Smooth muscle cell (in vitro differentiated cells): ENCODE results near the gene ARSA. TPM values are rescaled to one million over a fixed set of nuclear protein-coding genes. Genes with fewer than 3 reads are reported as not detected.

Experiments
- DNase-seq: peaks from one replicate; lab custom pipeline; 2025; ENCODE audit not compliant: unreplicated experiment; lab: John Stamatoyannopoulos, UW
- H2AFZ ChIP-seq: fragments of 200-600 bp; sonication (generic); 2 replicates; pipeline ENCODE4 v1.6.0; 2016; ENCODE audit warnings: antibody characterized with exemption, low read depth, mild to moderate bottlenecking
- H3F3A ChIP-seq: fragments of 200-600 bp; sonication (generic); 2 replicates; pipeline ENCODE4 v1.6.0; 2017; ENCODE audit warnings: antibody characterized with exemption, low read depth
- H3K27ac ChIP-seq: fragments of 200-600 bp; sonication (generic); 2 replicates; pipeline ENCODE4 v1.5.1; 2016; ENCODE audit warnings: low read depth, mild to moderate bottlenecking
- H3K27me3 ChIP-seq: fragments of 200-600 bp; sonication (generic); 2 replicates; pipeline ENCODE4 v1.6.1; 2016; ENCODE audit warnings: low read depth, mild to moderate bottlenecking
- H3K36me3 ChIP-seq: fragments of 200-600 bp; sonication (generic); 2 replicates; pipeline ENCODE4 v1.5.1; 2016; ENCODE audit warnings: low read depth
- H3K4me1 ChIP-seq: fragments of 200-600 bp; sonication (generic); 2 replicates; pipeline ENCODE4 v1.5.1; 2016; ENCODE audit warnings: low read depth
- H3K4me2 ChIP-seq: fragments of 200-600 bp; sonication (generic); 2 replicates; pipeline ENCODE4 v1.6.0; 2016; ENCODE audit warnings: mild to moderate bottlenecking
- H3K4me3 ChIP-seq: fragments of 200-600 bp; sonication (generic); 2 replicates; pipeline ENCODE4 v1.5.1; 2016; ENCODE audit warnings: mild to moderate bottlenecking
- H3K79me2 ChIP-seq: fragments of 200-600 bp; sonication (generic); 2 replicates; pipeline ENCODE4 v1.6.0; 2016; ENCODE audit warnings: low read depth, mild to moderate bottlenecking
- H3K9ac ChIP-seq: fragments of 200-600 bp; sonication (generic); 2 replicates; pipeline ENCODE4 v1.6.0; 2016; ENCODE audit warnings: low read depth
- H3K9me3 ChIP-seq: fragments of 200-600 bp; sonication (generic); replicated peaks from 2 replicates; pipeline ENCODE4 v1.5.1; 2016; ENCODE audit warnings: low read depth
- H4K20me1 ChIP-seq: fragments of 200-600 bp; sonication (generic); 2 replicates; pipeline ENCODE4 v1.6.0; 2016; ENCODE audit warnings: low read depth
- CTCF ChIP-seq: fragments of 200-600 bp; sonication (generic); IDR thresholded peaks from 2 replicates; pipeline ENCODE4 v1.5.1; 2017; ENCODE audit warnings: borderline replicate concordance, mild to moderate bottlenecking, antibody characterized with exemption; ENCODE audit not compliant: insufficient read depth, poor library complexity, severe bottlenecking
- WGBS: methylation state at CpG from one replicate; pipeline ENCODE4 v1.1.7; 2016; ENCODE audit warnings: low lambda C conversion rate; 5-methylcytosine and 5-hydroxymethylcytosine counted together
- polyA plus RNA-seq: library from polyadenylated mRNA; unstranded; fragments of >200 nt; fragmentation: Nextera tagmentation; extraction: Ambion mirVana; gene quantifications from 2 replicates; pipeline ENCODE4 v1.2.1, GENCODE V29; 2016
- total RNA-seq: library from RNA; depleted of rRNA; stranded (reverse); fragments of >200 nt; gene quantifications from 2 replicates; pipeline ENCODE4 v1.2.3, GENCODE V29; 2014

Gene ARSA
- total RNA-seq, result 16.6 and 19.9 TPM in 2 replicates
- polyA plus RNA-seq, result 16.6 and 17.7 TPM in 2 replicates

- Histone ChIP-seq H3K9ac (peak within 1 kb of the TSS; percentile 73), H3K79me2 (no peaks in the 10 kb centered on the region), H3K4me1 (peaks cover 6% of the 10 kb centered on the region), H3K27me3 (no peaks in the 10 kb centered on the region), H4K20me1 (no peaks in the 10 kb centered on the region), H3K27ac (no peak within 1 kb of the TSS), H3K4me2 (peak within 1 kb of the TSS; percentile 93), H3K9me3 (no peaks in the 10 kb centered on the region), H2AFZ (peak within 1 kb of the TSS; percentile 98), H3K4me3 (peak within 1 kb of the TSS; percentile 98), H3K36me3 (no peaks in the 10 kb centered on the region), H3F3A (no peaks in the 10 kb centered on the region)
- WGBS, result 1% methylated on average over 58 of the region's 88 CpGs
- peak; percentile 20 for TF ChIP-seq CTCF
- peak; percentile 57 for DNase-seq
These were observed at the start of gene ARSA for GRCh38 chr22:50627642-50628542. TSS of gene ARSA (minus strand) at chr22:50628152. CDS start at chr22:50627779, 373 bp downstream.

DNA sequence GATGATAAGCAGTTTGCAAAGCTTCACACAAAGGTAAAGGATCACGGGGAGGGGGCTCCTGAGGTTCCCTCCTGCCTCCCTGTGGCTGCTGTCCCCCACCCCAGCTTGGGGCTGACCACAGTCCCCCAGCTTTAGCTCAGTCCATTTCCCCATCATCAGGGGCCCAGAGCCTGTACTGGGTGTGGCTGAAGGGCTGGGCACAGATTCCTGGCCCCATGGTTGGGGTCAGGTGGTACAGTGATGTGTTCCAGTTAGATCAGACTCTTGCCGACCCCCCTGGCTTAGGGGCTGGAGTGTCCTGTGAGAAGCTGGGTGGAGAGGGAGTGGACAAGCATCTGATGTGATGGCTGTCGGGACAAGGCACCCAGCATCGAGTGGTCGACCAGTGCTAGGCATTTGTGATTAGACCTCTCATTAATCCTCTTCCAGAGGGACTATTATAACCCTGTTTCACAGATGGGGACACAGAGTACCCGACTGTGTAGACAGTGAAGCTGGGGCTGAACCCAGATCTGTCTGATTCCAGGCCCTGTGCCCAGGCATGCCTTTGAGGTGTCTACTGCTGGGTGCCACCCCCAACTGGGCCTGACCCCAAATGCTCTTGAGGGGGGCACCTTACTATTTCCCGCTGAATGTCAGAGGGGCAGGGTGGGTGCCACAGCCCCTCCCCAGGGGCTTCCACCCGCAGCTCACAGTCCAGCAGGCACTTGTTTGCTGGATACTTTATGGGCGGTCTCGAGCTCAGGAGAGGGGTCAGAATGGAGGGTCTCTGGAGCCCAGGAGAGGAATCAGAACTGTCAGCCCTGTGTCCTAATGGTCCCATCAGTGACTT lies 48.9 kb upstream of the ARSA start:
- no peak overlapping the region for H2AFZ ChIP-seq
- no peaks in the 10 kb centered on the region for H3K27me3 ChIP-seq
- no peaks in the 10 kb centered on the region for H3F3A ChIP-seq
- no peaks in the 10 kb centered on the region for H3K79me2 ChIP-seq
- H3K9ac ChIP-seq, result no peak overlapping the region
- no peaks in the 10 kb centered on the region for H4K20me1 ChIP-seq
- 88% methylated on average over 10 of the region's 10 CpGs for WGBS
- peaks cover 7% of the 10 kb centered on the region for H3K4me1 ChIP-seq
- no peaks in the 10 kb centered on the region for H3K9me3 ChIP-seq
- H3K27ac ChIP-seq, result no peak overlapping the region
- no peak overlapping the region for H3K4me3 ChIP-seq
- no peak overlapping the region for H3K4me2 ChIP-seq
- TF ChIP-seq CTCF, result no peak
- no peak for DNase-seq
- H3K36me3 ChIP-seq, result no peaks in the 10 kb centered on the region

- H4K20me1 ChIP-seq, result no peaks in the 10 kb centered on the region
- H3K4me3 ChIP-seq, result no peak overlapping the region
- H3F3A ChIP-seq, result no peaks in the 10 kb centered on the region
- H2AFZ ChIP-seq, result no peak overlapping the region
- no peak overlapping the region for H3K27ac ChIP-seq
- no peaks in the 10 kb centered on the region for H3K36me3 ChIP-seq
- peaks cover 7% of the 10 kb centered on the region for H3K4me1 ChIP-seq
- H3K9ac ChIP-seq, result no peak overlapping the region
- 95% methylated on average over 9 of the region's 14 CpGs for WGBS
- no peak for TF ChIP-seq CTCF
- no peaks in the 10 kb centered on the region for H3K79me2 ChIP-seq
- H3K27me3 ChIP-seq, result no peaks in the 10 kb centered on the region
- H3K9me3 ChIP-seq, result no peaks in the 10 kb centered on the region
- no peak overlapping the region for H3K4me2 ChIP-seq
- no peak for DNase-seq
These were observed 48.3 kb upstream of the ARSA start for GRCh38 chr22:50676180-50676636.
